Measurements from ENCODE around the gene HAAO. TPM values are rescaled to one million over a fixed set of nuclear protein-coding genes. Genes with fewer than 3 reads are reported as not detected.

The HAAO gene
- total RNA-seq, 1 experiment from 2014 or later: not detected

GRCh38 chr2:42796427-42797248, 4.3 kb upstream of the HAAO start:
- in situ Hi-C loops (cut with HindIII; ENCODE audit: low sequenced_read_pairs): no loop called here
- no peak for DNase-seq (ENCODE audit: low spot score)

GRCh38 chr2:42795841-42796301, 3.5 kb upstream of the HAAO start:
- in situ Hi-C loops (cut with HindIII; ENCODE audit: low sequenced_read_pairs): no loop called here
- no peak for DNase-seq (ENCODE audit: low spot score)

DNA sequence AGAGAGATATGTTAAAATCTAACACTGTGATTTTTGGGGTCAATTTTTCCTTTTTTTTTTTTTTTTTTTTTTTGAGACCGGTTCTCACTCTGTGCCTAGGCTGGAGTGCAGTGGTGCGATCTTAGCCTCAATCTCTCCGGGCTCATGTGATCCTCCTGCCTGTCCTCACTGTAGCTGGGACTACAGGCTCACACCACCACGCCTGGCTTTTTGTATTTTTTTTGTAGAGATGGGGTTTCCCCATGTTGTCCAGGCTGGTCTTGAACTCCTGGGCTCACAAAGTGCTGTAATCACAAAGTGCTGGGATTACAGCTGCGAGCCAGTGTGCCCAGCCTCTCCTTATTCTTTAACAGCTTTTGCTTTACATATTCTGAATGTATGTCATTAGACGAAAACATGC, 2.9 kb upstream of the HAAO start:
- DNase-seq (ENCODE audit: low spot score): no peak
- in situ Hi-C loops (cut with HindIII; ENCODE audit: low sequenced_read_pairs): no loop called here

DNA sequence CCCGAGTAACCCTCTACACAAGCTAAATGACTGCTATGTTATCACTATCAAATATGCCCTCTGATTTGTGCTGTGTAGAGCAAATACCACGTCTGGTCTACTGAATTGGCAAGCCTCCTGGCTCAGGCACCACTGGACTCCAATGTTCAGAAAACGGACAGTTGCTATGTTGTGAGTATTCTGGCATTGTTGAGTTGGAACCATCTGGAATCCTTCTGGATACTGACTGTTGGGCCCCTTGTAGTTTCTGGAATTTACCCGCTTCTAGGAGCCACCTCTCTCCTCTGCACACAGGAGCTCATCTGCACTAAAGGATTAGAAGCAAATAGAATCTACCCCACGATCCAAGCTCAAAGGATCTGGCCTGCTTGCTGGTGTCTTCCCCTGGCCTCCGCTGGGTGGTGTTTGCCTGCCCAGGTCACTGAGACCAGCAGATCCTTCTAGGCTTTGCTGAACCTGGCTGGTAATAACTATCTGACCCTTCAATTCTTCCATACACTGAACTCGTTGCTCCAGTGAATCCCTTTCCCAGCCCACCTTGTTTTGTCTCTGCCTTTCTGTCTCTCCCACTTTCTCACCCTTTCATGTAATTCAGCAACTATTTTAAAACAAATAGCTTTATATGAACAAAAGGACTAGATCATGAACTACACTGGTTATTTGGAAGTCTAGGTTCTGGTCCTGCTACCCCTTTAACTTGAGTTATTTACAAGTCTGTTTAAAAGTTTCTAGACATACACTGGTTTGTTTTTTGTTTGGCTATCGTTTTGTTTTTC, 2.1 kb upstream of the HAAO start:
- in situ Hi-C loops (cut with HindIII; ENCODE audit: low sequenced_read_pairs): no loop called here
- no peak for DNase-seq (ENCODE audit: low spot score)

GRCh38 chr2:42793334-42794270, 1.2 kb upstream of the HAAO start:
- in situ Hi-C loops (cut with HindIII; ENCODE audit: low sequenced_read_pairs): no loop called here
- DNase-seq (ENCODE audit: low spot score): no peak

DNA sequence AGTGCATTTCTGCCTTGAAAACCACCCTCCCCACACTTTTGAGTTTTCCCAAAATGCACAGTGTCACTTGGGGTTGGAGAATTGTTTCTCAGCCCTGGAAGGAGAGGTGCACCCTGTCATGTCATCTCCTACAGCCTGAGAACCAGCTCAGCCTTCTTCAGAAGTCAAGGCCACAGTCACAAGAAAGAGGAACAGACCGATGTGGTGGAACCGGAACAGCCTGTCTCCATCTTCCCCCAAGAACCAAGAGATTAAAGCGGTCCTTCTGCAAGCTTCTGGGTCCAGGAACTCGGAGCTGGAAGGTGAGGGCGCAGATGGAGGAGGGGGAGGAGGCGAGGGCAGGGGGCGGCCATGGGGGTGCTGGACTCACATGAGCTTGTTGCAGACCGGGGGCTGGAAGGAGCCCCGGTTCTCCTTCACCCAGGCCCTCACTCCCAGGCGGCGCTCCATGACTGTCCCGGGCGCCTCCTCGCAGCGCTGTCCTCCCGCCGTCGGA, 248 bp downstream of the HAAO start:
- in situ Hi-C loops (cut with HindIII; ENCODE audit: low sequenced_read_pairs): no loop called here
- no peak for DNase-seq (ENCODE audit: low spot score)

DNA sequence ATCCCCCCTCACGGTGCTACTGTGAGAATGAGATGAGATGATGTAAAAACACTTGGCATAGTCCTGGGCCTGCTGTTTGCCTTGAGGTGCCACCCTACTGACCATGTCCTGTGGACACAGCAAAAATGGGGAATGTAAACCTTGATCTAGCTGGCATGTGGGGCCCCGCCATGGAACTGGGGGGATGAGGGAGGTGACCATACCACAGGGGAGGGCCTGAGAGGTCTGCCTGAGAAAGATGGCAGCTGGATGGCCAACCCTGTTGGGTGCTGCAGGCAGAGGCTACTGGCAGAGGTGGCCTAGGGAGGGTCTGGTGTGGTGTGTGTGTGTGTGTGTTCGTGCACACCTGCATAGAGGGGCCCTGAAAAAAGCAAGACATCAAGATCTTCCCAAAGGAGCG, 777 bp downstream of the HAAO start:
- in situ Hi-C loops (cut with HindIII; ENCODE audit: low sequenced_read_pairs): no loop called here
- no peak for DNase-seq (ENCODE audit: low spot score)

DNA sequence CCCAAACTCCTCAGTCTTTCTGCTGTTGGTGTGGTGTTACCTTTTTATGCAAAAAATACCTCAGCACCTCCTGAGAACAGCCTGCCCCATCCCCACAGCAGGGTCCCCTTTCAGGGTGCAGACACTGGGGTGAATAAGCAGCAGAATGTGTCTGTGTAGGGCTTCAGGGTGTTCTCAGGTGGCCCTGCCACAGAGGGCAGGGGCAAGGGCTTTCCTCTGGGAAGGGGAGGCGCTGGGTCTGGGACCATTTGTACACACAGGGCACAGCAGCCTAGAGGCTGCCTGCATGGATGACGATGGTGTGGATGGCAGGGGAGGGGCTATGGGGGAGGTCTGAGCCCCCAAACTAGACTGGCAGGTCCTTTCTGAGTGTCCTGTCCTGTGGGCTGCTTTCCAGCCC, 2.6 kb downstream of the HAAO start:
- in situ Hi-C loops (cut with HindIII; ENCODE audit: low sequenced_read_pairs): no loop called here
- DNase-seq (ENCODE audit: low spot score): no peak

DNA sequence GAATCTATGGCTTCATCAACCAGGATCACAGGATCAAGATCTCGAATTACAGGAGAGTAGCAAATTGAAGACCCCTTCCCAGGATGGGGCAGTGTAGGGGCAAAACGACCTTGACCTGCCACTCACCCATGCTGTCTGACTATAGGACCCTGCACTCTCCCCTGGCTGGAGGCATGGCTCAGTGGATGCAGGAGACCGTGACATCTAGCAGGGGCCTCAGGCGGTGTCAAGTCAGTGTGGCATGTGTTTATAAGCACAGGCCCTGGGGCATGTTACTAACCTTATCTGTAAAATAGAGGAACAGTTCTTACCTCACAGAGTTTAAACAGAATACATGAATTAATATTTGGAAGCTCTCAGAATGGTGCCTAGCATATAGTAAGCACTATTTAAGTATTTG, 3.5 kb downstream of the HAAO start:
- no peak for DNase-seq (ENCODE audit: low spot score)
- in situ Hi-C loops (cut with HindIII; ENCODE audit: low sequenced_read_pairs): no loop called here

GRCh38 chr2:42788478-42788793, 3.9 kb downstream of the HAAO start:
- in situ Hi-C loops (cut with HindIII; ENCODE audit: low sequenced_read_pairs): no loop called here
- no peak for DNase-seq (ENCODE audit: low spot score)

DNA sequence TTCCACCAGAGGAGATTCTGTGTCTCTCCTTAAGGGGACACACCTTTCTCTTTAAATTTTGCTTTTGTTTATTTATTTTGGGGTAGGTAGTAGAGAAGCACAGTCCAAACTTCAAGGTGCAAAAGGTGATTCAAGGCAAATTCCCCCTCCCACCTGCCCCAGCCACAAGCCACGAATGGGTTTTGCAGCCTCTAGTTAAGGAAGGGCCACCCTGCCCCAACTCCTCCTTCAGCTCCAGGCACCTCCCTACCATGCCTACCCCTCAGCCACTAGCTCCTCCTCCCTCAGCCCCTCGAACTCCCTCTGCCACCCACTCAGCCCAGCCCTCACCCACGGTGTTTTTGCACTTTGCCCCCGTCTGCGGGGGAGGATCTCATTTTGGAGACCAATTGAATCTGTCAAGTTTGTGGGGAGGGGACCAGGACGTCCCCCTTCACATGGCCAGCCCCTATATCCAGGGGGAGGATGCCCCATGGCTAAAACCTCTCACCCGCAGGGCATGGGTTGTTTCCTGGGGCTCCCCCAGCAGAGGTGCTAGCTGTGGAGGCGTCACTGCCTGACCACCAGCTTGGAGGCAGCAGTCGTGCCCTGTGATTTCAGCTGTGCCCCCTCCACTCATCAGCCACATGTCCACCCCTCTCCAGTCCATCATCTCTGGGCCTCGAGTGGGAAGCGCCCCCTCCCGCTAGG, 4.5 kb downstream of the HAAO start:
- in situ Hi-C loops (cut with HindIII; ENCODE audit: low sequenced_read_pairs): no loop called here

DNA sequence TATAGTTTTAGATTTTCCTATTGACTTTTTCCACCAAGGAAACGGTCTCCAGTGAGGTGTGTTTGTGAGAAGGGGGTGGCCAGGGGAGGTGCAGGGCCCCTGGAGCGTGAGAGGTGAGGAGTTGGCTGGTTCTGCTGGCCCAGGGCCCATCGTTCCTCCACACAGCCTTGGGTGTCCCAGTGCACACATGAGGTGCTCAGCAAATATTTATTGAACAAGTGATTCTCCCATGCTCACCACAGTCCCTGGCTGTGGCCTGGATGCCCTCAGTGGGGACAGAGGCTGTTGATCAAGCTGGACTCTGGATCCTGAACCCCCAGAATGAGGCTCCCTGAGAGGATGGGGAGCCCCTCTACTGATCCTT, 5.0 kb downstream of the HAAO start:
- DNase-seq (ENCODE audit: low spot score): no peak
- in situ Hi-C loops (cut with HindIII; ENCODE audit: low sequenced_read_pairs): no loop called here

More for the DNA sequence above, 4.5 kb downstream of the HAAO start:
- DNase-seq (ENCODE audit: low spot score): no peak

GRCh38 chr2:42786561-42787345, 5.6 kb downstream of the HAAO start:
- DNase-seq (ENCODE audit: low spot score): no peak
- in situ Hi-C loops (cut with HindIII; ENCODE audit: low sequenced_read_pairs): no loop called here

- in situ Hi-C loops (cut with HindIII; ENCODE audit: low sequenced_read_pairs): no loop called here
- DNase-seq (ENCODE audit: low spot score): no peak
Observed at GRCh38 chr2:42784204-42784880, 8.0 kb downstream of the HAAO start.

DNA sequence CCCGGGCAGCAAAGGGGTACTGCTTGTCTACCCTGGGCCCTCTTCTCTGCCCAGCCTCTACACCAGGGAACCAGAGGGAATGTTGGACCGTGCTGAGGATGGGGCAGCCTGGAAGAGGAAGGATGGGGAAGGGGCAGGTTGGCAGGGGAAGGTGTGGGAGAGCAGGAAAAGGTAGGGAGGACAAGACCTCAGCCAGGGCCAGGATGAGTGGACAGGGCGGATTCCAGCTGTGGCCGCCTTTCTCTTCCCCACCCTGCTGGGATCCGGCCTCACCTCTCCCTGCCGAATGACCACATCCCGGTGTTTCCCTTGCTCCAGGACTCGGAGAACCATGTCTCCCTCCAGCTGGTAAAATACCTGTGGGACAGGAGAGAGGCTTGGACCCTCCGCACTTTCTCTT, 8.9 kb downstream of the HAAO start:
- in situ Hi-C loops (cut with HindIII; ENCODE audit: low sequenced_read_pairs): no loop called here
- DNase-seq (ENCODE audit: low spot score): no peak

DNA sequence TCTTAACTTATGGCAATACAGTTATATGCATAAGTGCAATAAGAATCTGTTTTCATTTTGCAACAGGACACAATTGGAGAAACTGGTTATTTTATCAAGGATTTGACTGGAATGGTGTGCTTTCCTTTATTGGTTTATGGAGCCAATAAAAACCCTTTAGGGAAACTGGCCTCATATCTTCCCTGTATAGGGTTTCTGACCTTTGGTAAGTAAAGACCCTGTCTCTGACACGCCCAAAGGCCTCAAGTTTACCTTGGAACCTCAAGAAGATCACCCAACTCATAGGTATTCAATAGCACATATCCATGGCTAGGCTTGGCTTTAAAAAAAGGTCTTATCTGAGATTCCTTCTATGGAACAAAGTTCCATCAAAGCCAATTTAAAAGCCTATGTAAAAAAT, 11.2 kb downstream of the HAAO start:
- in situ Hi-C loops (cut with HindIII; ENCODE audit: low sequenced_read_pairs): no loop called here
- no peak for DNase-seq (ENCODE audit: low spot score)

DNA sequence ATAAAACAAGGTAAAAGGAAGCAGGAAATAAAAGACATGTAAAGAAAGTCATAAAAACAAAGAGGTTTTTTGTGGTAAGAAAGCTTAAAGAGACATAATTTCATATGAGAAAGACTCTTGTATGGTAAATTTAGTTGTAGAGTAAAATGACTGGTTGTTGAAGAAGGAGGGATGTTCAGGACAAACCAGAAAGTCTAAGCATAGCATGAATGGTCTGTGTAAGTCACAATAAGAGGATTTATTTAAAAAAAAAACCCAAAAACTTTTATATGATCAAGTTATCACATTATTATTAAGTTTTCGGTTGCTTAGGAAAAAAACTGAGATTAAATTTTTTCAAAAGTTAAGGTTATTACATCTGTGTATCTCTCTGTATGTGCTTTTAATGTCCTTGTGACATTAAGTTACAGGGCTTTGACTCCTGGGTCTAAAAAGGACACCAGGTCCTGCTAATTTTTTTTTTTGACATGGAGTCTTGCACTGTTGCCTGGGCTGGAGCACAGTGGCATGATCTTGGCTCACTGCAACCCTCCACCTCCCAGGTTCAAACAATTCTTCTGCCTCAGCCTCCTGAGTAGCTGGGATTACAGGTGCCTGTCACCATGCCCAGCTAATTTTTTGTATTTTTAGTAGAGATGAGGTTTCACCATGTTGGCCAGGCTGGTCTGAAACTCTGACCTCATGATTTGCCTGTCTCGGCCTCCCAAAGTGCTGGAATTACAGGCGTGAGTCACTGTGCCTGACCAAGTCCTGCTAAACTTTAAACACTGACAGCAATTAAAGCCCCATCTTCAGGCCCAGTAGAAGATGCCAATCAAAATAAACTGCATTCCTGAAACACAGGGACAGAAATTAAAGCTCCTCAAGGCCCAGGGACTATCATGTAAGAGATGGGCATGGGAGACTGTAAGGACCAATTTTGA, 14.2 kb downstream of the HAAO start:
- in situ Hi-C loops (cut with HindIII; ENCODE audit: low sequenced_read_pairs): no loop called here
- DNase-seq (ENCODE audit: low spot score): no peak

Measured in G401 (cell line).